GM12872 (cell line): ENCODE results near the gene SLC35A3.

Source experiments
- TF ChIP-seq, protein P1 (sequence below): IDR thresholded peaks from 3 replicates; pipeline ENCODE4 v1.5.1; 2011; ENCODE audit warnings: low read depth, mild to moderate bottlenecking, low read length, moderate library complexity; ENCODE audit not compliant: insufficient read depth

SLC35A3 gene

GRCh38 chr1:100053119-100053518, 83.3 kb downstream of the SLC35A3 start:
- TF ChIP-seq, protein P1, sequence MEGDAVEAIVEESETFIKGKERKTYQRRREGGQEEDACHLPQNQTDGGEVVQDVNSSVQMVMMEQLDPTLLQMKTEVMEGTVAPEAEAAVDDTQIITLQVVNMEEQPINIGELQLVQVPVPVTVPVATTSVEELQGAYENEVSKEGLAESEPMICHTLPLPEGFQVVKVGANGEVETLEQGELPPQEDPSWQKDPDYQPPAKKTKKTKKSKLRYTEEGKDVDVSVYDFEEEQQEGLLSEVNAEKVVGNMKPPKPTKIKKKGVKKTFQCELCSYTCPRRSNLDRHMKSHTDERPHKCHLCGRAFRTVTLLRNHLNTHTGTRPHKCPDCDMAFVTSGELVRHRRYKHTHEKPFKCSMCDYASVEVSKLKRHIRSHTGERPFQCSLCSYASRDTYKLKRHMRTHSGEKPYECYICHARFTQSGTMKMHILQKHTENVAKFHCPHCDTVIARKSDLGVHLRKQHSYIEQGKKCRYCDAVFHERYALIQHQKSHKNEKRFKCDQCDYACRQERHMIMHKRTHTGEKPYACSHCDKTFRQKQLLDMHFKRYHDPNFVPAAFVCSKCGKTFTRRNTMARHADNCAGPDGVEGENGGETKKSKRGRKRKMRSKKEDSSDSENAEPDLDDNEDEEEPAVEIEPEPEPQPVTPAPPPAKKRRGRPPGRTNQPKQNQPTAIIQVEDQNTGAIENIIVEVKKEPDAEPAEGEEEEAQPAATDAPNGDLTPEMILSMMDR, result no peak

DNA sequence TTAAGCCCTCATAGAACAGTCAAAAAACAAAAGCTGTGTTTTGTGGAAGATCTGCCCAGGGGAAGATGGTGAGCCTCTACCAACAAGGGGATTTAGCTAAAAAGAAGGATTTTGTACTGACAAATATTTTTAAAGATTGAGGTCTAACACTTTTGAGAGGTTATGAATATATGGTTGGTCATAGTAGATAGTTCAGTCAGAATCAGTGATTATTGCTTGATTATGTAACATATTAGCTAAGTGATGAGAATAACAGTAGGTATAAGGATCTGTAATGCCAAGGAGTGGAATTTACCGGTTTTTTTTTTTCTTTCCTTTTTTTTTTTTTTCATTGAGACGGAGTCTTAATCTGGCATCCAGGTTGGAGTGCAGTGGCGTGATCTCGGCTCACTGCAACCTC, 83.9 kb downstream of the SLC35A3 start:
- TF ChIP-seq, protein P1, result no peak

DNA sequence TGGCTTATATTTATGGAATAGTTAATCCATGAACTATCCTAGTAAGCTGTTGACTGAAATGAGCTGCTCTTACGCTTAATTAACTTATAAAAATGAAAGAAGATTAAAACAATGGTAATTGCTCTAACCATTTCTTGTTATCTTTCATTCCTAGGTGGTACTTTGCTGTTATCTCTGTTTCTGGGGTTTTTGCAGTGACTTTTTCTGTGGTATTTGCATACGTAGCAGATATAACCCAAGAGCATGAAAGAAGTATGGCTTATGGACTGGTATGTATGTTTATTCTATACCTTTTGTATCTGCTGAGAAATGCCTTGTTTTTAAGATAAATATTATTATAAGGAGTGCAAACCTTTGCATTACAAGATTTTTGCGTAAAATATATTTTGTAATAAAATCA, 91.9 kb downstream of the SLC35A3 start:
- TF ChIP-seq, protein P1, result no peak

DNA sequence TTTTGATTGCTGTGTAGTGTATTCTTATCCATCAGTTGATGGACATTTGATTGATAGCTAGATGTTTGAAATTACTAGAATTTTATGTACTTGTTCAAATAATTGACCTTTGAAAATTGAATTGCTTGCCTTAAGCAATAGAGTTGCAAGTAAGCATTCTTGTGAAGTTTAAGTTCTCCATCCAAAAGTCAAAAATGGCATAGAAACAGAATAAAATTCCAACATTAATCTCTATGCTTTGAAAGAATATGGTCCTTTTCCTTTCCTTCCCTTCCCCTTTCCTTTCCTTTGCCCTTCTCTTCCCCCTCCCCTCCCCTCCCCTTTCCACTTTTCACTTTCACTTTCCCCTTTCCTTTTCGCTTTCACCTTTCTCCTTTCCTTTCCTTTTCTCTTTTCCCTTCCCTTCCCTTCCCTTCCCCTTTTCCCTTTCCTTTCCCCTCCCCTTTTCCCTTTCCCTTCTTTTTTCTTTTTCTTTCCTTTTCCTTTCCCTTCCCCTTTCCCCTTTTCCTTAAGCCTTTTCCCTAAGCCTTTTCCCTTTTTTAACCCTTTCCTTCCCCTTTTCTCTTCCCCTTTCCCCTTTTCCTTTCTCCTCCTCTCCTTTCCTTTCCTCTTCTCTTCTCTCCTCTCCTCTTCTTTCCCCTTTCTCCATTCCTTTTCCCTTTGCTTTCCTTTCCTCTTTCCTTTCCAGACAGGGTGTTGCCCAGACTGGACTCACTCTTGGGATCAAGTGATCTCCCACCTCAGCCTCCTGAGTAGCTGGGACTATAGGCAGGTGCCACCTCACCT, 95.6 kb downstream of the SLC35A3 start:
- TF ChIP-seq, protein P1, result no peak

GRCh38 chr1:100065969-100066227, 96.1 kb downstream of the SLC35A3 start:
- TF ChIP-seq, protein P1, result no peak

DNA sequence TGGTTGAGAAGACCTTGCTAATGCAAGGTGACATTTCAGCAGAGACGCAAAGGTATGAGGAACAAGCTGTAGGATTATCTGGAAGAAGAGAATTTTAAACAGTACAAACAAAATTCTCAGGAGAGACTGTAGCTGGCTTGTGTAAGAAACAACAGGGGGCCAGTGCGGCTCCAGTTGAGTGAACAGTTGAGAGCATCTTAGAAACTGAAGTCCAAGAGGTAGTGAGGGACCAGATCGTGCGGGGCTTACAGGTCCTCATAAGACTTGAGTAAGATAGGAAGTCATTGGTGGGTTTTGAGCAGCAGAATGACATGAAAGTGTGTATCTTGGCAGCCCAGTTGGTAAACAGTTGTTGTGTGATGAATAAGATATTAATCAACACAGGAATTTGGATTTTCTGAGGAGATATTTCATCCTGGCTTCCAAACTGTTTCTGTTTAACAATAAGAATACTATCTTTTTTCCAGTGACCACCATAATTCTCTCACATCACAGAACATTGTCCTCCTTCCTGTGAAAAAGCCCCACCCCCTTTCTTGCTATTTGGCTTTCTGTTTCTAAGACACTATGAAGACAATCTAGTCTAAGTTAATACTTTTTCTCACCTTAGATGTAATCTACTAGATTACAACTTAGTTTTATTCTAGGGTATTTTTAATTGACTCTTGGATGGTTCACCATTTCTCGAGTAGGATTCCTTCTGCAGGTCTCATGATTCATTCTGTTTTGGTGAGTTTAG, 100.6 kb downstream of the SLC35A3 start:
- TF ChIP-seq, protein P1, result no peak

GRCh38 chr1:100073531-100073930, 103.7 kb downstream of the SLC35A3 start:
- TF ChIP-seq, protein P1, result no peak
